RCC 7860 (cell line): Measurements from ENCODE around the gene GALC.

Source experiments
- DNase-seq: peaks from one replicate; pipeline ENCODE4 v3.0.0-alpha.2; 2015; ENCODE audit warnings: low spot score
- FAIRE-seq: peaks from 2 replicates; lab custom pipeline; 2012; peaks lifted over from hg19 to GRCh38; lab: Jason Lieb, UNC

GALC gene

GRCh38 chr14:87888136-87888999 is 104.6 kb downstream of the GALC start:
- DNase-seq (no peak), FAIRE-seq (no peak)

GRCh38 chr14:87883750-87884149 is 109.2 kb downstream of the GALC start:
- FAIRE-seq (no peak), DNase-seq (no peak)
